GM06990 (cell line): Measurements from ENCODE around the gene HDDC2.

Experiments
- DNase-seq: peaks from one replicate; pipeline ENCODE4 v3.0.0-alpha.2; 2011; ENCODE audit not compliant: insufficient read length; ENCODE audit errors: extremely low read depth
- H3K27me3 ChIP-seq: replicated peaks from 2 replicates; pipeline ENCODE4 v1.6.0; 2011; ENCODE audit warnings: low read length; ENCODE audit not compliant: control insufficient read depth, insufficient read depth
- H3K36me3 ChIP-seq: 2 replicates; pipeline ENCODE4 v1.5.1; 2011; ENCODE audit warnings: low read length; ENCODE audit not compliant: control insufficient read depth, insufficient read depth
- H3K4me3 ChIP-seq: replicated peaks from 2 replicates; pipeline ENCODE4 v1.5.1; 2011; ENCODE audit warnings: low read depth, mild to moderate bottlenecking, control low read depth, low read length
- TF ChIP-seq, protein P1 (sequence below): IDR thresholded peaks from 2 replicates; pipeline ENCODE4 v1.5.1; 2011; ENCODE audit warnings: low read length, control low read depth, mild to moderate bottlenecking, inconsistent platforms; ENCODE audit not compliant: insufficient read depth, poor library complexity, severe bottlenecking

Gene HDDC2

DNA sequence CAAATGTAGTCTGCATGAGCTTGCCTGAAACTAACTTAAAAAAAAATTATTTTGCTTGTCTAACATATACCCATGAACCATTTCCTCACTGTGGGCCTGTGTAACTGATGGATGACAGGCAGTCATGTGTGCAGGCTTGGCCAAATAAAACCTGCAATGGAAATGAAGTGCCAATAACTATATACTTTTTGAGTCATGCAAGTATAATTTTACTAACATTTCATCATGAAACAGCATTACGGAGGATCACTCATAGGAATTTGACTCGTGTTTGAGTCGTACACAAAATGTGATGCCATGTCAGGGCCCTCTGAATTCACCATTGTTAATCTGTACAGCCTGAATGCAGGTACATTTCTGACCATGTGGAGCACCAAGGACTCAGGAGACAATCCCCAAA is 46.6 kb downstream of the HDDC2 start:
- no peak for DNase-seq
- no peak overlapping the region for H3K4me3 ChIP-seq
- H3K36me3 ChIP-seq, result no peaks in the 10 kb centered on the region

DNA sequence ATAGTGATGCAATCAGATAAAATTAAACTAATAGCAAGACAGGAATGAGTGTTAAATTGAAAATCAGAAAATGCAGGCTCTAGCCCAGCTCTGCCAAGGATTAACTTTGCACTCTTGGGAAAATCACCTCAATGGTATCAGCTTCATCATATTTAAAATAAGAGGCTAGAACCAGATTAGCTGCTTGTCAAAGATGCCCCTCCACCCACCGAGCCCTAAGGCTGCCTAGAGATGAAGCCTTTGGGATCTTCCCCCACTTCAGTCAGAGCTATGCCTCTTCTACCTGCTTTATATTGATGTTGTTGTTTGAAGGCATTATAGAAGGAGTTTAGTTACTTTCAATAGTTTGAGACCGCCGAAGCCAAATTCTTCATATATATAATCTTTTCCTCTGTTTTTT is 47.4 kb downstream of the HDDC2 start:
- Histone ChIP-seq H3K4me3 (no peak overlapping the region), H3K27me3 (no peaks in the 10 kb centered on the region; the same call in 1 of the 2 replicates), H3K36me3 (no peaks in the 10 kb centered on the region)
- TF ChIP-seq, protein P1, sequence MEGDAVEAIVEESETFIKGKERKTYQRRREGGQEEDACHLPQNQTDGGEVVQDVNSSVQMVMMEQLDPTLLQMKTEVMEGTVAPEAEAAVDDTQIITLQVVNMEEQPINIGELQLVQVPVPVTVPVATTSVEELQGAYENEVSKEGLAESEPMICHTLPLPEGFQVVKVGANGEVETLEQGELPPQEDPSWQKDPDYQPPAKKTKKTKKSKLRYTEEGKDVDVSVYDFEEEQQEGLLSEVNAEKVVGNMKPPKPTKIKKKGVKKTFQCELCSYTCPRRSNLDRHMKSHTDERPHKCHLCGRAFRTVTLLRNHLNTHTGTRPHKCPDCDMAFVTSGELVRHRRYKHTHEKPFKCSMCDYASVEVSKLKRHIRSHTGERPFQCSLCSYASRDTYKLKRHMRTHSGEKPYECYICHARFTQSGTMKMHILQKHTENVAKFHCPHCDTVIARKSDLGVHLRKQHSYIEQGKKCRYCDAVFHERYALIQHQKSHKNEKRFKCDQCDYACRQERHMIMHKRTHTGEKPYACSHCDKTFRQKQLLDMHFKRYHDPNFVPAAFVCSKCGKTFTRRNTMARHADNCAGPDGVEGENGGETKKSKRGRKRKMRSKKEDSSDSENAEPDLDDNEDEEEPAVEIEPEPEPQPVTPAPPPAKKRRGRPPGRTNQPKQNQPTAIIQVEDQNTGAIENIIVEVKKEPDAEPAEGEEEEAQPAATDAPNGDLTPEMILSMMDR, result no peak
- DNase-seq, result no peak

More for the DNA sequence above, 46.6 kb downstream of the HDDC2 start:
- no peaks in the 10 kb centered on the region; the same call in 1 of the 2 replicates for H3K27me3 ChIP-seq
- TF ChIP-seq, protein P1, result no peak

DNA sequence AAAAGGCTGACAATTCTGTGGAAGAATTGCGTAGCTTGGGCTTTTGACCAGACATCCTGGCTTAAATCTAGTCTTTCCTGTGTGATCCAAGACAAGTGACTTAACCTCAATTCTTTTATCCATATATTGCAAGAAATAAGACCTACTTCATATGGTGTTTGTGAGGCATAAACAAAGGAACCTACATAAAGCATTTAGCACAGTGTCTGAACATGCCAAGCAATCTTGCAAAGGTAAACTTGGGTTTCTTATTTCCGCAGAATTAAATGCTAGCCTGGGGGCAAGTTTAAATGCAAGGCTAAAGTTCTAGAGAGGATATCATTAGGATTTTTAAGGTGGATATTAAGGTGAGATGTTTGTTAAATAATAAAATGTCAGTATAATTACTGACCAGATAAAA is 47.9 kb downstream of the HDDC2 start:
- no peaks in the 10 kb centered on the region for H3K36me3 ChIP-seq
- DNase-seq, result no peak
- H3K27me3 ChIP-seq, result no peaks in the 10 kb centered on the region; the same call in 1 of the 2 replicates
- TF ChIP-seq, protein P1, result no peak
- no peak overlapping the region for H3K4me3 ChIP-seq

DNA sequence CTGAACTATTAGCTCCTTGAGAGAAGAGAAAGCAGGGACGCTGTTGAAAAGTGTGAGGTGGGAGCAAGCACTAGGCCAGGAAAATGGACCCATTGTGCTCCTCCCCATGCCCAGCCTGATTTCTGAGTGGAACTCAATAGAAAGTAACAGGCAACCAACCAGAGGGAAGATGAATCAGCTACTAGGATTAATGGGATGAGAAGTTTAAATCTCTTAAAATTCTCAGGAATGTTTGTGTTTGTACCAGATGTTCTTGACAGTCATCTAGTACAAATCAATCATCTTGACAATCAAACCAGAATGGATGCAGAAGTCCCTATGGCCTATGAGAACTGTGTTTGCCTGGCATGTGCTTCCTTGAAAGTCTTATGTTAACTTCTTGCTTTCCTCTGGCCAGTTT is 48.9 kb downstream of the HDDC2 start:
- no peak for DNase-seq
- TF ChIP-seq, protein P1, result no peak

DNA sequence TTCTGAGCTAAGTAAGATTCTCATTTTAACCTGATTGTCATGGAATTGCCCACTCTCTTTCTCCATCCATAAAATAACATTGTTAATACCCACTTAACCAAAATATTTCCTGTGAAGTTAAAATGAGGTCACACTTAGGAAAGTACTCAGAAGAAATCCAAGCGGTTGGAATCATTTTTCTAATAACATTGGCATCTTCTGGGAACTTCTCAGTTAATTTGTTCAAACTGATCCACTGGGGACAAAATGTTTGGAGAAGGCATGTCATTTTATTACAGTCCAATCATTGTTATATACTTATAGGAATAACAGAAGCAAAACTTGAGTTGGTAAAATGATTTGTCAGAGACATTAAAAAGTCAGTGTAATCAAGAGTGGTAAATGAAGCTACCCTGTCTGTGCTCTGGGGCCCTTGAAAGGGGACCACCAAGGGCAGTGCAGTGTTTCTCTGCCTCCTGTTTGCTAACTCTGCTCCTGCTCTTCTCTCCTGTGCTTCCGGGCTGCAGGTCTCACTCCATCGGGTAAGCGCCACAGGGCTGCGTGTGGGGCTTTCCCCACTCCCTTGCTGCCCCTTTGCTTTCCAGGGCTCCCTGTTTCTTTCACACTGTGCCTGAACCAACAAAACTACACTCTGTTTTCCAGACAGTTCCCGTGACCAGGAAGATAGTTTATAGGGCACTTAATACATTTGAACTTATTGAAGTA is 50.1 kb downstream of the HDDC2 start:
- H3K27me3 ChIP-seq, result no peaks in the 10 kb centered on the region; the same call in 1 of the 2 replicates
- no peak for DNase-seq
- no peaks in the 10 kb centered on the region for H3K36me3 ChIP-seq
- TF ChIP-seq, protein P1, result no peak
- no peak overlapping the region for H3K4me3 ChIP-seq

More for the DNA sequence above, 48.9 kb downstream of the HDDC2 start:
- Histone ChIP-seq H3K27me3 (no peaks in the 10 kb centered on the region; the same call in 1 of the 2 replicates), H3K36me3 (no peaks in the 10 kb centered on the region), H3K4me3 (no peak overlapping the region)
